Right lobe of liver (tissue), 6 donors: Measurements from ENCODE around the gene IFNA7. TPM values are rescaled to one million over a fixed set of nuclear protein-coding genes. Genes with fewer than 3 reads are reported as not detected.
"Not testable (repeated sequence)": the region's sequence is repeated elsewhere in the genome, so short reads cannot be mapped to it uniquely, and the experiment has no call there.

ENCODE experiments used
- ATAC-seq, 4 donors: fragments of 200-7000 bp; cut with Tn5 transposase; one replicate each; pipeline ENCODE4 v1.9.1; 2020; ENCODE audit warnings: mild to moderate bottlenecking in 4 of 4, moderate library complexity in 4 of 4
- DNase-seq, 3 donors: peaks; one replicate each; pipeline ENCODE4 v3.0.0-alpha.2; 2020
- H3K27ac ChIP-seq, 3 donors: fragments of 200-600 bp; one replicate each; pipeline ENCODE4 v1.8.0; 2022
- H3K27me3 ChIP-seq, 2 donors: fragments of 200-600 bp; one replicate each; pipeline ENCODE4 v1.8.0; 2022
- H3K36me3 ChIP-seq, 4 donors: fragments of 200-600 bp; sonication (generic) in 1 of 4; one replicate each; pipeline versions ENCODE4 v1.5.1 to v1.8.0; 2017 to 2022; ENCODE audit warnings: control low read depth in 1 of 4
- H3K4me1 ChIP-seq, 4 donors: fragments of 200-600 bp; sonication (generic) in 1 of 4; one replicate each; pipeline versions ENCODE4 v1.5.1 to v1.8.0; 2017 to 2022; ENCODE audit warnings: control low read depth in 1 of 4
- H3K4me3 ChIP-seq, 3 donors: fragments of 200-600 bp; one replicate each; pipeline ENCODE4 v1.8.0; 2022
- H3K9me3 ChIP-seq, 4 donors: fragments of 200-600 bp; sonication (generic) in 1 of 4; one replicate each; pipeline versions ENCODE4 v1.5.1 to v1.8.0; 2017 to 2022; ENCODE audit warnings: control low read depth in 1 of 4
- POLR2A ChIP-seq: fragments of 450-650 bp; IDR thresholded peaks from one replicate; pipeline ENCODE4 v1.6.1; 2017; ENCODE audit warnings: antibody characterized with exemption, mild to moderate bottlenecking
- WGBS: methylation state at CpG from one replicate; pipeline ENCODE4 v1.1.6; 2018; ENCODE audit warnings: low coverage, low lambda C conversion rate; ENCODE audit not compliant: insufficient coverage; ENCODE audit errors: missing lambda C conversion rate; 5-methylcytosine and 5-hydroxymethylcytosine counted together
- intact Hi-C, 2 donors: fragments of 100-400 bp; cut with DNase I; formaldehyde crosslinking; loops; one replicate each; pipeline versions ENCODE4 v1.11.2 to v1.14.1; 2022
- total RNA-seq, 6 experiments: library from RNA; depleted of rRNA in 2 of 6; stranded (reverse); fragments of >200 nt in 2 of 6; fragmentation: NEBNext Ultra II Directional in 3 of 6; extraction: Animal tissue kit (Norgen Biotek cat#: 25700) in 3 of 6; gene quantifications; one replicate each; pipeline versions ENCODE4 v1.1.0 to v1.2.4, GENCODE V29; 2016 to 2023
- TF ChIP-seq, protein P1 (sequence below), 4 donors: fragments of 200-600 bp in 3 of 4; fragments of 450-650 bp in 1 of 4; IDR thresholded peaks; one replicate each; pipeline versions ENCODE4 v1.5.1 to v1.8.0; 2016 to 2022; ENCODE audit warnings: antibody characterized with exemption in 4 of 4, mild to moderate bottlenecking in 2 of 4
- donor health status: DM: no; HTN: yes; CAD: no.
- donor health status: DM: no; HTN: no; CAD: no.
- donor health status: DM: no; HTN: no; CAD: no.
- donor health status: DM: no; HTN: yes; CAD: no.
- donor health status: DM: no; HTN: yes; CAD: no.

IFNA7 gene
- total RNA-seq, 6 experiments from 2014 or later = not detected

DNA sequence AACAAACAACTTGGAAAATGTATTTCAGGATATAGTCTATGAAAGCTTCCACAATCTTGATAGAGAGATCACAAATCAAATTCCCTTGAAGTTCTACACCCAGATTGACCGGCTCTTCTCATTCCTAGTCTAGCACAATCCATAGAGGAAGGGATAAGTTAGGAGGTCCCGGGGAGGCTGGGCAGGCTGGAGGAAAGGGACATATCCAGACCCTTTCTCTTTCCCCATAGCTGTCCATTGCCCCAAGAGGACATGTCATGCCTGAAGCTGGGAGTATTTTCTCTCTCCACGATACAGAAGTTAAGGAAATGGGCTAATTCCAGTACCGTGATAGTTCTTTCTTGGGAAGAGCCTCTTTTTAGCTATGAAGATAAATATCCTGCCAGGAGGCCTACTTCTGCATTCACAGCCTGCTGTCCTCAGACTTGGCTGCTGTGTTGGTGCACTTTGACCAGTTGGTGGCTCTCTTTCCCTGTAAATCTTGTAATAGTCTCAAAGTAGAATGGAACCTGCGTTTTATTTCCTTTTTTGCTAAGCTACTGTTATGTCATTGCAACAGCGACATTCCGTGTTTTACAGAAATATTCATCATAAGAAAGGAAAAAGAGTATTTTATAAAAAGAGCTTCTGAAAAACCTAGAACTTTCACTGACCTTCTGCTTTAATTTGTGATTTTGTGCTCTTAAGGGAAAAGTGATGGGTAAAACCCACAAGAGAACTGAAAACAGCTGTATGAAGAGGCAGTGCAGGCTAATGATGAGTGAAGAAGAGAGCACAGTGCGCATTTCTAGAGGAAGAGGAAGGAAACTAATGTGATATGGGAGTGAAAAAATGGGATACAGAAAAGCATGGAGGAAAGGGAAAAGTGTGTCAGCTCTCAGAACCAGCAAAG, 33.7 kb upstream of the IFNA7 start:
- peak; percentile 85 to 90 (median 87) for ATAC-seq
- H3K27me3 ChIP-seq, H3K9me3 ChIP-seq, H3K4me3 ChIP-seq, intact Hi-C loops, H3K4me1 ChIP-seq, H3K36me3 ChIP-seq, H3K27ac ChIP-seq: not testable (repeated sequence)
- TF ChIP-seq, protein P1, sequence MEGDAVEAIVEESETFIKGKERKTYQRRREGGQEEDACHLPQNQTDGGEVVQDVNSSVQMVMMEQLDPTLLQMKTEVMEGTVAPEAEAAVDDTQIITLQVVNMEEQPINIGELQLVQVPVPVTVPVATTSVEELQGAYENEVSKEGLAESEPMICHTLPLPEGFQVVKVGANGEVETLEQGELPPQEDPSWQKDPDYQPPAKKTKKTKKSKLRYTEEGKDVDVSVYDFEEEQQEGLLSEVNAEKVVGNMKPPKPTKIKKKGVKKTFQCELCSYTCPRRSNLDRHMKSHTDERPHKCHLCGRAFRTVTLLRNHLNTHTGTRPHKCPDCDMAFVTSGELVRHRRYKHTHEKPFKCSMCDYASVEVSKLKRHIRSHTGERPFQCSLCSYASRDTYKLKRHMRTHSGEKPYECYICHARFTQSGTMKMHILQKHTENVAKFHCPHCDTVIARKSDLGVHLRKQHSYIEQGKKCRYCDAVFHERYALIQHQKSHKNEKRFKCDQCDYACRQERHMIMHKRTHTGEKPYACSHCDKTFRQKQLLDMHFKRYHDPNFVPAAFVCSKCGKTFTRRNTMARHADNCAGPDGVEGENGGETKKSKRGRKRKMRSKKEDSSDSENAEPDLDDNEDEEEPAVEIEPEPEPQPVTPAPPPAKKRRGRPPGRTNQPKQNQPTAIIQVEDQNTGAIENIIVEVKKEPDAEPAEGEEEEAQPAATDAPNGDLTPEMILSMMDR (IDR thresholded peaks at IDR 0.05) = peak; percentile 41 to 64 (median 58)
- DNase-seq = peak in 1 of 3 donors; percentile 29
- WGBS = 24% methylated on average over 8 of the region's 8 CpGs

DNA sequence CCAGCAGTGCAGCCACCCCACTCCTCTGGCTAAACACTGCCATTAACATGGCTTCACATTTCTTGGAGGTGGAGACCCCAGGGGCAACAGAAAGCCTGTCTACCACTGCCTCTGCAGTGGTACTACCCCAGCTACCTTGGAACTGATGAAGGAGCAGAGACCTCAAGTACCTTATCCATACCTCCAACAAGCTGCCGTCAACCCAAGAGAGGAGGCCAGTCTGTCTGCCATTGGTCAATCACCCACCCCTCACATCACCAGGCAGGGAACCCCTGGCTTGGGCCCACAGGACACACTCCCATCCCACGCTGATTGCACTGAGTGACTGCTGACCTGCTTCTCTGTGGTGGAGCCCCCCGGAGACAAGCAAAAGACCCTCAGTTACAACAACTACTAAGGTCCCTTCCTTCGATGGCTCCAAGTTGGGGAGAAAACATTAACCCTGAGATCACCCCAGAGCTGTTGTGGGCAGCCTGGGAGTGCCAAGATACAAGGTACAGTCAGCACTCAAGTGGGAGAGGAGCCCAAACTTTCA, 32.2 kb upstream of the IFNA7 start:
- intact Hi-C loops = no loop called here
- H3K36me3 ChIP-seq = no peaks in the 10 kb centered on the region
- H3K4me1 ChIP-seq = no peaks in the 10 kb centered on the region
- no peak overlapping the region for H3K27ac ChIP-seq
- TF ChIP-seq, protein P1 (IDR thresholded peaks at IDR 0.05) = no peak
- no peak for TF ChIP-seq POLR2A
- DNase-seq = no peak
- no peaks in the 10 kb centered on the region for H3K27me3 ChIP-seq
- no peak overlapping the region for H3K4me3 ChIP-seq
- H3K9me3 ChIP-seq = no peaks in the 10 kb centered on the region
- no peak for ATAC-seq
- no CpG with 5 or more reads among the region's 4 CpGs for WGBS

DNA sequence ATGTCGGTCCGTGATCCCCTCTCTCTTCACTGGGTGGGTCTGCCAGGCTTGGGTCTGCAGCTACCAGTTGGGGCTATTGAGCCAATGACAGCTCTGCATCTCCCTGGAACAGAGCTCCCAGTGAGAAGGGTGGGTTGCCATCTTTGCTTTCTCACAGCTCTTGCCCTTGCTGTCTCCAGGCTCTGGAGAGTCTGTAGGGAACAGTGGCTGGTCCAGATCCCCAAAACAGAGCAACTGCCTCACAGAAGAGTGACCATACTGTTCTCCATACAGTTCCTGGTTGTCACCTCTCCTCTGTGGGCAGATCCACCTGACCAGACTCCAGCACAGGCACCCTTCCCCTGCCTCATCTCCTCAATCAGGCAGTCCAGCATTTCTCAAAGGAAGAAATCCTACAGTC, 31.3 kb upstream of the IFNA7 start:
- no CpG with 5 or more reads among the region's 2 CpGs for WGBS
- H3K36me3 ChIP-seq = no peaks in the 10 kb centered on the region
- no peak overlapping the region for H3K4me3 ChIP-seq
- intact Hi-C loops = no loop called here
- H3K4me1 ChIP-seq = no peaks in the 10 kb centered on the region
- TF ChIP-seq, protein P1 (IDR thresholded peaks at IDR 0.05) = no peak
- DNase-seq (no peak), ATAC-seq (no peak)
- no peaks in the 10 kb centered on the region for H3K27me3 ChIP-seq
- H3K9me3 ChIP-seq = no peaks in the 10 kb centered on the region
- no peak overlapping the region for H3K27ac ChIP-seq

DNA sequence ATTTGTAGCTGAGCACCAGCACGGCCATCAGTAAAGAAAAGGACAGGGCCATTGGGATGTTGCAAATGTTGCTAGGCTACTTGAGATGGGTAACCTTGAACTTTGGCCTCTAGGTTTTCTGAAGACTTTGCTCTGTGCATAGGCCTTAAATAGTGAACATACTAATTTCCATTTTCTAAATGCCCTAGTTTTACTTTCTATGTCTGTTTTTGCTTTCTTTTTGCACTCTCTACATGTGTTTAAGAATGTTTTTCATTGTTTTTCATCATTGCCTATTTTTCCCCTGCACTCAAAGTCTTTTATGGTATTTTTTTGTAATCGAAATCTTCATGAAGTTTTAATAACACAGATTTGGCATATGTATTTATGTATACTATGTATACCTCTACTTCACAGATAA, 26.1 kb upstream of the IFNA7 start, which contains the start of gene IFNA17:
Gene IFNA17 (minus strand): TSS at position 101 of the 400 bp plus-strand sequence. CDS start 49 bp downstream, at position 52.
- no peaks in the 10 kb centered on the region for H3K27me3 ChIP-seq
- no peak within 1 kb of the TSS for H3K27ac ChIP-seq
- no peaks in the 10 kb centered on the region for H3K36me3 ChIP-seq
- no peak for ATAC-seq
- TF ChIP-seq, protein P1 (IDR thresholded peaks at IDR 0.05) = no peak
- TF ChIP-seq POLR2A = no peak
- intact Hi-C loops = no loop called here
- H3K4me1 ChIP-seq = no peaks in the 10 kb centered on the region
- no peak for DNase-seq
- H3K9me3 ChIP-seq = no peaks in the 10 kb centered on the region
- 40% methylated on average over 1 of the region's 2 CpGs for WGBS
- no peak within 1 kb of the TSS for H3K4me3 ChIP-seq

DNA sequence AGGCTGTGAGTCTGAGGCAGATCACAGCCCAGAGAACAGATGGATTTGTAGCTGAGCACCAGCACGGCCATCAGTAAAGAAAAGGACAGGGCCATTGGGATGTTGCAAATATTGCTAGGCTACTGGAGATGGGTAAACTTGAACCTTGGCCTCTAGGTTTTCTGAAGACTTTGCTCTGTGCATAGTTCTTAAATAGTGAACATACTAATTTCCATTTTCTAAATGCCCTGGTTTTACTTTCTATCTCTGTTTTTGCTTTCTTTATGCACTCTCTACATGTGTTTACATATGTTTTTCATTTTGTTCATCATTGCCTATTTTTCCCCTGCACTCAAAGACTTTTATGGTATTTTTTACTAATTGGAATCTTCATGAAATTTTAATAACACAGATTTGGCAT, 15.2 kb upstream of the IFNA7 start, which contains the start of gene IFNA16:
Gene IFNA16 (minus strand): TSS at position 101 of the 400 bp plus-strand sequence. CDS start 6 bp downstream, at position 95.
- DNase-seq, H3K27ac ChIP-seq, ATAC-seq, H3K4me1 ChIP-seq, H3K36me3 ChIP-seq, H3K4me3 ChIP-seq, H3K9me3 ChIP-seq, intact Hi-C loops, H3K27me3 ChIP-seq: not testable (repeated sequence)
- no CpG with 5 or more reads among the region's 1 CpG for WGBS
